PFSK-1 (cell line): Measurements from ENCODE around the gene CENPA.

Experiments
- FOXP2 ChIP-seq: optimal IDR thresholded peaks from 2 replicates; pipeline ENCODE3; 2011; ENCODE audit warnings: borderline replicate concordance, control low read depth, inconsistent platforms; ENCODE audit not compliant: insufficient read depth; ENCODE audit errors: extremely low read length, extremely low read depth
- POLR2AphosphoS5 ChIP-seq: IDR thresholded peaks from 2 replicates; pipeline ENCODE4 v1.6.1; 2012; ENCODE audit warnings: low read depth, mild to moderate bottlenecking, control low read depth, low read length, moderate library complexity
- SIN3A ChIP-seq: IDR thresholded peaks from 2 replicates; pipeline ENCODE4 v1.6.1; 2012; ENCODE audit warnings: mild to moderate bottlenecking, low read length, moderate library complexity, borderline replicate concordance; ENCODE audit not compliant: insufficient read depth
- TAF1 ChIP-seq: IDR thresholded peaks from 2 replicates; pipeline ENCODE4 v1.6.1; 2012; ENCODE audit warnings: low read length, control low read depth, borderline replicate concordance; ENCODE audit not compliant: insufficient read depth
- TF ChIP-seq, protein P1 (sequence below), 2 experiments: IDR thresholded peaks; 2 replicates each; pipeline versions ENCODE4 v1.6.1 to v1.8.0; 2011 to 2012; ENCODE audit warnings: low read depth in 2 of 2, low read length in 2 of 2, control low read depth in 1 of 2, inconsistent platforms in 1 of 2, mild to moderate bottlenecking in 1 of 2, moderate library complexity in 1 of 2; ENCODE audit not compliant: insufficient read depth in 1 of 2

The CENPA gene

DNA sequence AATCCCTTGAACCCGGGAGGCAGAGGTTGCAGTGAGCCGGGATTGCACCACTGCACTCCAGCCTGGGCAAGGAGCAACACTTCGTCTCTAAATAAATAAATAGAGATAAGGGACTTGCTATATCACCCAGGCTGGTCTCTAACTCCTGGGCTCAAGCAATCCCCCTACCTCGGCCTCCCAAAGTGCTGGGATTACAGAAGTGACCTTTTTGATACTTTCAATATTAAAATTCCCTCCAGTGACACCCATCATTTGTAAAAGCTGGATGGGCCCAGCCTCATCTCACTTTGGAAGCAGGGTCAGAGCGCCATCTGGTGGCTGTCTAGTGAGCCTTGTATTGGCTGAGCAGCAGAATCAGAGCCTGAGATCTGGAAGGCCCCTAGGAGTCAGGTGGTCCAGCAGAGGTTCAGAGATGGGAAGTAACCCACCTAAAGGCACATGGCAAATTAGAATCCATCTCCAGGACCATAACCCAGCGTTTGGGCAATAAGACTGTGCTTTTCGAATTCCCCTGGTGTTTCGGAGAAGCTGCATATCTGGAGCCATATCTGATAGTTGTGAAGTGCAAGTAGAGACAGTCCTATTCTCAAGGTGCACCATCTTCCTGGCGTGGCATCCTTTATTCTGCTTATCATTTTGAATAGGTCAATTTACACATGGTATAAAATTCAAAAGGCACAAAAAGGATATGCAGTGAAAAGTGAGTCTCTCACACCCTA lies 40.1 kb upstream of the CENPA start:
- TF ChIP-seq, protein P1, sequence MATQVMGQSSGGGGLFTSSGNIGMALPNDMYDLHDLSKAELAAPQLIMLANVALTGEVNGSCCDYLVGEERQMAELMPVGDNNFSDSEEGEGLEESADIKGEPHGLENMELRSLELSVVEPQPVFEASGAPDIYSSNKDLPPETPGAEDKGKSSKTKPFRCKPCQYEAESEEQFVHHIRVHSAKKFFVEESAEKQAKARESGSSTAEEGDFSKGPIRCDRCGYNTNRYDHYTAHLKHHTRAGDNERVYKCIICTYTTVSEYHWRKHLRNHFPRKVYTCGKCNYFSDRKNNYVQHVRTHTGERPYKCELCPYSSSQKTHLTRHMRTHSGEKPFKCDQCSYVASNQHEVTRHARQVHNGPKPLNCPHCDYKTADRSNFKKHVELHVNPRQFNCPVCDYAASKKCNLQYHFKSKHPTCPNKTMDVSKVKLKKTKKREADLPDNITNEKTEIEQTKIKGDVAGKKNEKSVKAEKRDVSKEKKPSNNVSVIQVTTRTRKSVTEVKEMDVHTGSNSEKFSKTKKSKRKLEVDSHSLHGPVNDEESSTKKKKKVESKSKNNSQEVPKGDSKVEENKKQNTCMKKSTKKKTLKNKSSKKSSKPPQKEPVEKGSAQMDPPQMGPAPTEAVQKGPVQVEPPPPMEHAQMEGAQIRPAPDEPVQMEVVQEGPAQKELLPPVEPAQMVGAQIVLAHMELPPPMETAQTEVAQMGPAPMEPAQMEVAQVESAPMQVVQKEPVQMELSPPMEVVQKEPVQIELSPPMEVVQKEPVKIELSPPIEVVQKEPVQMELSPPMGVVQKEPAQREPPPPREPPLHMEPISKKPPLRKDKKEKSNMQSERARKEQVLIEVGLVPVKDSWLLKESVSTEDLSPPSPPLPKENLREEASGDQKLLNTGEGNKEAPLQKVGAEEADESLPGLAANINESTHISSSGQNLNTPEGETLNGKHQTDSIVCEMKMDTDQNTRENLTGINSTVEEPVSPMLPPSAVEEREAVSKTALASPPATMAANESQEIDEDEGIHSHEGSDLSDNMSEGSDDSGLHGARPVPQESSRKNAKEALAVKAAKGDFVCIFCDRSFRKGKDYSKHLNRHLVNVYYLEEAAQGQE (IDR thresholded peaks at IDR 0.05; ENCODE audit: insufficient read depth in 1 of 2, low read depth in 2 of 2, low read length in 2 of 2), result no peak
- TF ChIP-seq POLR2AphosphoS5 (no peak), TAF1 (no peak), SIN3A (no peak), FOXP2 (no peak)

DNA sequence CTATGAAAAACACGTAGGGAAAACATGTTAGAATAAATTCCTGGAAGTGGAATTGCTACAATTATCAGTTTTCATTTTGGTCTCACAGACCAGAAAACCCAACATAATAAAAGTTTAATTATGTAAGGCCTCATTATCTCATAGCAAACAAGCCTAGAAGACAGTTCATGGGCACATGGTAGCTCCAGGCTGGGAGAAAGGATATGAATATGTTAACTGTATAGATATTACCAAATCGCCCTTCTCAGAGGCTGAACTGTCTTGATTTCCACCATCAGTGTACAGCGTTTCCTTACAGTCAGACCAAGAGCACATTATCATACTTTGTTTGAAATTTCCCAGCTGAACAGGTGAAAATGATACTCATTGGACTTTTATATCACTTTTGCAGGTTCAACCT lies 38.9 kb upstream of the CENPA start:
- TF ChIP-seq SIN3A, result no peak
- no peak for TF ChIP-seq TAF1
- TF ChIP-seq, protein P1 (IDR thresholded peaks at IDR 0.05; ENCODE audit: insufficient read depth in 1 of 2, low read depth in 2 of 2, low read length in 2 of 2), result no peak
- no peak for TF ChIP-seq POLR2AphosphoS5
- no peak for TF ChIP-seq FOXP2

DNA sequence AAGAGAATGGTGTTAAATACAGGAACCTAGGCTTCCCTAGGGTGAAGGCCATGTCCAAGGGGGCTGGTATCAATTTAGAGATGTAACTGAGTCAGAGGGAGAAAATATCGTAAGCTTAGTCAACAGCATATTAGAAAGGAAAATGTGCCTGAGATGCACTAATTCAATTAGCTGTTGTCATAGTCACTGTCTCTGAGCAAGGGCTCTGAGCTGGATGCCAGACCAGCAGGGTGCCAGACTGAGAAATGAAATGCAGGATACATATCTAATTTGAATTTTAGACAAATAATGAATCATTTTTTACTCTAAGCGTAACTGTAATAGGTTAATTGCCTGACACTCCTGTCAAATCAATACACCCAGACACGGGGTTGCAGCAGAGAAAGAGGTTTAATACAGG lies 33.2 kb upstream of the CENPA start:
- TF ChIP-seq SIN3A (peak; percentile 64; the same call in 1 of the 2 replicates), TAF1 (peak; percentile 43; the same call in 1 of the 2 replicates), POLR2AphosphoS5 (0 out of 2 replicates have a peak, but pooled peaks have one; percentile 33), FOXP2 (no peak)
- TF ChIP-seq, protein P1 (IDR thresholded peaks at IDR 0.05; ENCODE audit: insufficient read depth in 1 of 2, low read depth in 2 of 2, low read length in 2 of 2), result peak in 1 of 2 experiments; percentile 33; a peak in 1 of 4 replicates

DNA sequence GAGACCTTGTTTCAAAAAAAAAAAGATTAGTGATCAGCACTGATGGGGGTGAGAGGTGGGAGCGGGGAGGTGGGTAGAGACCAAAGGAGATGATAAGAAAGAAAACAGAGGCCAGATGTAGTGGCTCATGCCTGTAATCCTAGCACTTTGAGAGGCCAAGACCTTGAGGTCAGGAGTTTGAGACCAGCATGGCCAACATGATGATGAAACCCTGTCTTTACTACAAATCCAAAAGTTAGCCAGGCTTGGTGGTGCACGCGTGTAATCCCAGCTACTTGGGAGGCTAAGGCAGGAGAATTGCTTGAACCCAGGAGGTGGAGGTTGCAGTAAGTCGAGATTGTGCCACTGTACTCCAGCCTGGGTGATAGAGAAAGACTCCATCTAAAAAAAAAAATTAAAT lies 31.3 kb upstream of the CENPA start:
- TF ChIP-seq TAF1 (no peak), POLR2AphosphoS5 (no peak), FOXP2 (no peak), SIN3A (no peak)
- TF ChIP-seq, protein P1 (IDR thresholded peaks at IDR 0.05; ENCODE audit: insufficient read depth in 1 of 2, low read depth in 2 of 2, low read length in 2 of 2), result no peak
